Measurements from ENCODE around the gene CDK12. TPM values are rescaled to one million over a fixed set of nuclear protein-coding genes. Genes with fewer than 3 reads are reported as not detected.

Gene CDK12
- total and polyA plus RNA-seq, 7 donors = 3.5 to 25.3 (median 17.8) TPM

- H3K36me3 ChIP-seq (ENCODE audit: insufficient read depth in 1 of 2, low read depth in 1 of 2) = peaks cover 9 to 100% of the 10 kb centered on the region in 2 donors
- WGBS, 3 donors = 83 to 97% (median 93%) methylated on average over 5 of the region's 5 CpGs
Measured at GRCh38 chr17:39513915-39514314, 52.6 kb downstream of the CDK12 start.

GRCh38 chr17:39517224-39517623, 55.9 kb downstream of the CDK12 start:
- H3K4me3 ChIP-seq = no peak overlapping the region
- no peaks in the 10 kb centered on the region for H3K4me1 ChIP-seq
- DNase-seq (no peak), ATAC-seq (no peak)
- H3K27me3 ChIP-seq (ENCODE audit: insufficient read depth in 3 of 3, low read length in 2 of 3) = no peaks in the 10 kb centered on the region
- peaks cover 5 to 100% of the 10 kb centered on the region in 2 donors for H3K36me3 ChIP-seq (ENCODE audit: insufficient read depth in 1 of 2, low read depth in 1 of 2)
- no peak overlapping the region for H3K27ac ChIP-seq
- intact Hi-C loops (cut with DNase I) = loop anchor here in 1 of 2 donors (10.0 kb wide), 1 partner anchor 82 kb away; no protein-coding TSS in a partner anchor
- no peak for TF ChIP-seq CTCF (IDR thresholded peaks at IDR 0.05)
- WGBS, 3 donors = 82 to 85% (median 85%) methylated on average over 7 of the region's 7 CpGs
- no peaks in the 10 kb centered on the region for H3K9me3 ChIP-seq

More at GRCh38 chr17:39513915-39514314, 52.6 kb downstream of the CDK12 start:
- Histone ChIP-seq H3K4me1 (no peaks in the 10 kb centered on the region), H3K27me3 (ENCODE audit: insufficient read depth in 3 of 3, low read length in 2 of 3) (no peaks in the 10 kb centered on the region), H3K4me3 (no peak overlapping the region), H3K27ac (no peak overlapping the region), H3K9me3 (no peaks in the 10 kb centered on the region)
- intact Hi-C loops (cut with DNase I) = loop anchor here in 1 of 2 donors (10.0 kb wide), 1 partner anchor 79 kb away; no protein-coding TSS in a partner anchor
- DNase-seq = no peak
- no peak for TF ChIP-seq CTCF (IDR thresholded peaks at IDR 0.05)
- no peak for ATAC-seq

- H3K9me3 ChIP-seq = no peaks in the 10 kb centered on the region
- no peak for ATAC-seq
- H3K4me3 ChIP-seq = no peak overlapping the region
- intact Hi-C loops (cut with DNase I) = no loop called here
- TF ChIP-seq CTCF (IDR thresholded peaks at IDR 0.05) = no peak
- H3K4me1 ChIP-seq = no peaks in the 10 kb centered on the region
- no peaks in the 10 kb centered on the region for H3K27me3 ChIP-seq (ENCODE audit: insufficient read depth in 3 of 3, low read length in 2 of 3)
- H3K36me3 ChIP-seq (ENCODE audit: insufficient read depth in 1 of 2, low read depth in 1 of 2) = peaks cover 9 to 100% of the 10 kb centered on the region in 2 donors
- WGBS, 3 donors = 43 to 59% (median 47%) methylated on average over 6 of the region's 6 CpGs
- no peak for DNase-seq
- no peak overlapping the region for H3K27ac ChIP-seq
Measured at GRCh38 chr17:39525801-39526506, 64.7 kb downstream of the CDK12 start.

DNA sequence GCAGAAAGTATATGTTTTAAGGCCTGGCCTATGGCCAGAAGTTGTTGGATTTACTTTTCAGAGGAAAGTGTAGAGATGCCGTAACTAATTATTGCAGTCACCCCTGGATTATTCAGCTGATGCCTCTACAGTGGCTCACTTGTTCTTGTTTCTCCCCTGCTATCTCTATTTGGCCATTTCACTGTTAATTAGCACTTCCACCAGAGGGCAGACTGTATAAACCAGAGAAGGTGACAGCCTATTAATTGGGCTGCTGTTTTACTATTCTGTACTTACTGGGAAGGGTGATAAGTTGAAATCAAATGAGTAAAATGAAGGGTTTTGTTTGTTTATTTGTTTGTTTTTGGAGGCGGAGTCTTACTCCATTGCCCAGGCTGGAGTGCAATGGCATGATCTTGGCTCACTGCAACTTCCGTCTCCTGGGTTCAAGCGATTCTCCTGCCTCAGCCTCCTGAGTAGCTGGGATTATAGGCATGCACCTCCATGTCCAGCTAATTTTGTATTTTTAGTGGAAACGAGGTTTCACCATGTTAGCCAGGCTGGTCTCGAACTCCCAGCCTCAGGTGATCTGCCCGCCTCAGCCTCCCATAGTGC, 66.0 kb downstream of the CDK12 start:
- no peaks in the 10 kb centered on the region for H3K4me1 ChIP-seq
- no peak overlapping the region for H3K4me3 ChIP-seq
- no peaks in the 10 kb centered on the region for H3K27me3 ChIP-seq (ENCODE audit: insufficient read depth in 3 of 3, low read length in 2 of 3)
- TF ChIP-seq CTCF (IDR thresholded peaks at IDR 0.05) = peak; percentile 36
- no peaks in the 10 kb centered on the region for H3K9me3 ChIP-seq
- intact Hi-C loops (cut with DNase I) = no loop called here
- no peak for DNase-seq
- H3K27ac ChIP-seq = no peak overlapping the region
- 96 to 97% (median 96%) methylated on average over 7 of the region's 7 CpGs for WGBS, 3 donors
- peaks cover 11 to 97% of the 10 kb centered on the region in 2 donors for H3K36me3 ChIP-seq (ENCODE audit: insufficient read depth in 1 of 2, low read depth in 1 of 2)
- ATAC-seq = peak in 1 of 4 donors; percentile 63
